Osteoblast (primary cell): Measurements from ENCODE around the gene SOX8. TPM values are rescaled to one million over a fixed set of nuclear protein-coding genes. Genes with fewer than 3 reads are reported as not detected.
"Not testable (repeated sequence)": the region's sequence is repeated elsewhere in the genome, so short reads cannot be mapped to it uniquely, and the experiment has no call there.

ENCODE experiments used
- DNase-seq: peaks from one replicate; pipeline ENCODE4 v3.0.0; 2011; ENCODE audit warnings: low spot score, mixed read lengths; ENCODE audit not compliant: insufficient read length; ENCODE audit errors: missing footprints
- H2AFZ ChIP-seq: 2 replicates; pipeline ENCODE4 v1.6.0; 2011; ENCODE audit warnings: mild to moderate bottlenecking, low read length
- H3K27ac ChIP-seq: 2 replicates; pipeline ENCODE4 v1.5.1; 2011; ENCODE audit warnings: mild to moderate bottlenecking, low read depth, low read length, moderate library complexity
- H3K27me3 ChIP-seq: 2 replicates; pipeline ENCODE4 v1.6.0; 2012; ENCODE audit warnings: mild to moderate bottlenecking, control low read depth, inconsistent platforms, low read length, moderate library complexity; ENCODE audit not compliant: insufficient read depth
- H3K36me3 ChIP-seq: 2 replicates; pipeline ENCODE4 v1.5.1; 2011; ENCODE audit warnings: mild to moderate bottlenecking, low read length, control low read depth, moderate library complexity; ENCODE audit not compliant: insufficient read depth
- H3K4me1 ChIP-seq: 2 replicates; pipeline ENCODE4 v1.5.1; 2011; ENCODE audit warnings: mild to moderate bottlenecking, low read length, control low read depth, moderate library complexity; ENCODE audit not compliant: insufficient read depth
- H3K4me2 ChIP-seq: 2 replicates; pipeline ENCODE4 v1.6.0; 2011; ENCODE audit warnings: mild to moderate bottlenecking, low read length; ENCODE audit not compliant: insufficient read depth
- H3K4me3 ChIP-seq: fragments of 200-600 bp; sonication (generic); 3 replicates; pipeline ENCODE4 v1.5.1; 2012; ENCODE audit warnings: mild to moderate bottlenecking, low read length, inconsistent platforms; ENCODE audit not compliant: insufficient read depth
- H3K79me2 ChIP-seq: 2 replicates; pipeline ENCODE4 v1.6.0; 2012; ENCODE audit warnings: mild to moderate bottlenecking, low read length, control low read depth, inconsistent platforms; ENCODE audit not compliant: insufficient read depth
- H3K9me3 ChIP-seq: 2 replicates; pipeline ENCODE4 v1.5.1; 2011; ENCODE audit warnings: low read depth, low read length, control low read depth
- H4K20me1 ChIP-seq: 2 replicates; pipeline ENCODE4 v1.6.0; 2012; ENCODE audit warnings: mild to moderate bottlenecking, low read length, control low read depth; ENCODE audit not compliant: insufficient read depth
- total RNA-seq: library from RNA; depleted of rRNA; stranded (reverse); fragments of >200 nt; gene quantifications from 2 replicates; pipeline ENCODE4 v1.2.3, GENCODE V29; 2012
- TF ChIP-seq, protein P1 (sequence below): IDR thresholded peaks from 2 replicates; pipeline ENCODE4 v1.5.1; 2011; ENCODE audit warnings: mild to moderate bottlenecking, low read depth, low read length, moderate library complexity; ENCODE audit errors: extremely low read depth

SOX8 gene
- total RNA-seq, 1 donor, result not detected

DNA sequence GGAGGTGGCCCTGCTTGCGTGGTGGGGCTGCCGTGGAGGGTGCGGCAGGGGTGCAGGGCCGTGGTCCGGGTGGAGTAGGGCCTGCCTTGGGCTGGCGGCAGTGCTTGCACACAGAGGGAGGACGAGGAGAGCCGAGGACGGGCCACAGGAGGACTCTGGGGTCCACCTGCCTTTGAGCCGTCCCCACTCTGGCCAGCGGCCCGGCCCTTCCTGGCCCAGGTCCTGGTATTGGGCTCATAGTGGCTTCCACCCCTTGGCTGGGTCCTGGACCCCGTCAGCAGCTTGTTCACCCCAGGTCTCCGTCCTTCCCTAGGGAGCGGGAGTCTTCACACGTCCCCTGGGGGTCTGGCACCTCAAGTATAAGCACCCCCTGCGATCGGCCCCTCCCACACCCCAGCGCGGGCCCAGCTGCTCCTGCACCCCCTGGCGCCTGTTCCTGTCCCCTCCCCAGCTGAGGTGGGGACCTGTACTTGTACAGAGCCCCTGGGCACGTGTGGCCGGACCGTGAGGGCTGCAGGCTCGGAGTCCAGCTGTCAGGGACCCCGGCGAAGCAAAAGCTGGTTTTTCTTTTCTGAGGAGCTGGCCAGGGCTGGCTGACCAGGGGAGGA, 40.1 kb downstream of the SOX8 start:
- no peaks in the 10 kb centered on the region for H3K9me3 ChIP-seq
- peaks cover 12% of the 10 kb centered on the region for H3K27me3 ChIP-seq
- no peak overlapping the region for H3K27ac ChIP-seq
- TF ChIP-seq, protein P1, sequence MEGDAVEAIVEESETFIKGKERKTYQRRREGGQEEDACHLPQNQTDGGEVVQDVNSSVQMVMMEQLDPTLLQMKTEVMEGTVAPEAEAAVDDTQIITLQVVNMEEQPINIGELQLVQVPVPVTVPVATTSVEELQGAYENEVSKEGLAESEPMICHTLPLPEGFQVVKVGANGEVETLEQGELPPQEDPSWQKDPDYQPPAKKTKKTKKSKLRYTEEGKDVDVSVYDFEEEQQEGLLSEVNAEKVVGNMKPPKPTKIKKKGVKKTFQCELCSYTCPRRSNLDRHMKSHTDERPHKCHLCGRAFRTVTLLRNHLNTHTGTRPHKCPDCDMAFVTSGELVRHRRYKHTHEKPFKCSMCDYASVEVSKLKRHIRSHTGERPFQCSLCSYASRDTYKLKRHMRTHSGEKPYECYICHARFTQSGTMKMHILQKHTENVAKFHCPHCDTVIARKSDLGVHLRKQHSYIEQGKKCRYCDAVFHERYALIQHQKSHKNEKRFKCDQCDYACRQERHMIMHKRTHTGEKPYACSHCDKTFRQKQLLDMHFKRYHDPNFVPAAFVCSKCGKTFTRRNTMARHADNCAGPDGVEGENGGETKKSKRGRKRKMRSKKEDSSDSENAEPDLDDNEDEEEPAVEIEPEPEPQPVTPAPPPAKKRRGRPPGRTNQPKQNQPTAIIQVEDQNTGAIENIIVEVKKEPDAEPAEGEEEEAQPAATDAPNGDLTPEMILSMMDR, result no peak
- H3K79me2 ChIP-seq, result no peaks in the 10 kb centered on the region
- H3K4me1 ChIP-seq, result peaks cover 12% of the 10 kb centered on the region
- DNase-seq, result peak; percentile 87
- no peaks in the 10 kb centered on the region for H4K20me1 ChIP-seq
- H3K4me2 ChIP-seq, result no peak overlapping the region
- no peaks in the 10 kb centered on the region for H3K36me3 ChIP-seq
- H3K4me3 ChIP-seq, result no peak overlapping the region
- H2AFZ ChIP-seq, result no peak overlapping the region

DNA sequence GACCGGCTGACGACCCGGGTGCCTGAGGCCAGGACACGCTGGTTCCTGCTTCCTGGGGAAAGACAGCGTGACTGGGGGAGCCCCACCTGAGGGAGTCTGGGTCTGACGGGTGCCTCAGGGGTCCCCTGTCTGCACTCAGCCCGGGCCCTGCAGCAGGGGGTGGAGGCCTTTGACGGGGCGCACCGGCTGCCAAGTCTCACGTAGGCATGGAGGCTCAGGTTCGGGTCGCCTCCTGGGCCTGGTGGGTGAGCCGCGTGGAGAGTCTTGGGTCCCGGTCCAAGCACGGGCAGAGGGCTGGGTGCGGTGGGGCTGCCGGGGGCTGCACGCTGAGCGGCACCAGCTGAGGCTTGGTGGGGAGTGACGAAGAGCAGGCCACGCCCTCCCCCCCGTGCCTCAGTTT, 40.9 kb downstream of the SOX8 start:
- H3K4me2 ChIP-seq, result no peak overlapping the region
- H3K79me2 ChIP-seq, result no peaks in the 10 kb centered on the region
- no peak overlapping the region for H3K4me3 ChIP-seq
- H3K4me1 ChIP-seq, result peaks cover 12% of the 10 kb centered on the region
- TF ChIP-seq, protein P1, result no peak
- DNase-seq, result no peak
- H3K27me3 ChIP-seq, result peaks cover 13% of the 10 kb centered on the region
- H3K9me3 ChIP-seq, result no peaks in the 10 kb centered on the region
- no peaks in the 10 kb centered on the region for H3K36me3 ChIP-seq
- H2AFZ ChIP-seq, result no peak overlapping the region
- no peak overlapping the region for H3K27ac ChIP-seq
- H4K20me1 ChIP-seq, result no peaks in the 10 kb centered on the region

DNA sequence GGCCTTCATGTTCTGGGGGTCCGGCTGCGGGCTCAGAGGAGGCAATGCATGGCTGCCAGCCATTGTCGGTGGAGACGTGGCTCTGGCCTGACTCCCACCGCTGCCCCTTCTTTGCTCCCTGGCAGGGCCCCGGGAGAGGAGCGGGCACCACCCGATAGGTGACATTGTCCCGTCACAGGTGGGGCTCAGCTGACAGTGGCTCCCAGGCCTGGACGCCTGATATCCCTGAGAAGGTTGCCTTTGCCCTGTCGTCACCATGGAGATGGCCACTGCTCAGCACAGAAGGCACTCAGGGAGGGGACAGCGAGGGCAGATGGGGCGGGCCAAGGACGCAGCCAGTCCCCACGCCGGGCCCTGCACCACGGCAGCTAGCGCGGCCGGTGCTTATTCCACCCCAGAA, 42.6 kb downstream of the SOX8 start:
- Histone ChIP-seq H3K79me2 (no peaks in the 10 kb centered on the region), H3K4me2 (no peak overlapping the region), H2AFZ (no peak overlapping the region), H3K36me3 (no peaks in the 10 kb centered on the region), H4K20me1 (no peaks in the 10 kb centered on the region), H3K4me1 (peaks cover 8% of the 10 kb centered on the region), H3K9me3 (no peaks in the 10 kb centered on the region), H3K4me3 (no peak overlapping the region), H3K27me3 (peaks cover 11% of the 10 kb centered on the region), H3K27ac (no peak overlapping the region)
- TF ChIP-seq, protein P1, result no peak
- no peak for DNase-seq

DNA sequence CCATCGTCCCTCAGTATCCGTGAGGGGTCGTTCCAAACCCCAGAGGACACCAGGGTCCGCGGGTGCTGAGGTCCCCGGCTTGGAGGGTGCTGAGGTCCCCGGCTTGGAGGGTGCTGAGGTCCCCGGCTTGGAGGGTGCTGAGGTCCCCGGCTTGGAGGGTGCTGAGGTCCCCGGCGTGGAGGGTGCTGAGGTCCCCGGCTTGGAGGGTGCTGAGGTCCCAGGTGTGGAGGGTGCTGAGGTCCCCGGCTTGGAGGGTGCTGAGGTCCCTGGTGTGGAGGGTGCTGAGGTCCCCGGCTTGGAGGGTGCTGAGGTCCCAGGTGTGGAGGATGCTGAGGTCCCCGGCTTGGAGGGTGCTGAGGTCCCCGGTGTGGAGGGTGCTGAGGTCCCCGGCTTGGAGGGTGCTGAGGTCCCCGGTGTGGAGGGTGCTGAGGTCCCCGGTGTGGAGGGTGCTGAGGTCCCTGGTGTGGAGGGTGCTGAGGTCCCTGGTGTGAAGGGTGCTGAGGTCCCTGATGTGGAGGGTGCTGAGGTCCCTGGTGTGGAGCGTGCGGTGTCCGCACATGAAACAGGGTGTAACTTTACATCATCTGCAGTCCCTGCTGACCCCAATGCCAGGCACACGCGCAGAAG, 43.7 kb downstream of the SOX8 start:
- H3K27me3 ChIP-seq, result peaks cover 17% of the 10 kb centered on the region
- H2AFZ ChIP-seq, H3K36me3 ChIP-seq, H3K4me3 ChIP-seq, H3K9me3 ChIP-seq, H3K79me2 ChIP-seq, H3K27ac ChIP-seq, H3K4me1 ChIP-seq, DNase-seq, H3K4me2 ChIP-seq, H4K20me1 ChIP-seq: not testable (repeated sequence)
